ENCODE data around the gene GPC4. TPM values are rescaled to one million over a fixed set of nuclear protein-coding genes. Genes with fewer than 3 reads are reported as not detected.

GPC4 gene
- total RNA-seq, 1 donor from 2014 or later: 86.4 TPM

DNA sequence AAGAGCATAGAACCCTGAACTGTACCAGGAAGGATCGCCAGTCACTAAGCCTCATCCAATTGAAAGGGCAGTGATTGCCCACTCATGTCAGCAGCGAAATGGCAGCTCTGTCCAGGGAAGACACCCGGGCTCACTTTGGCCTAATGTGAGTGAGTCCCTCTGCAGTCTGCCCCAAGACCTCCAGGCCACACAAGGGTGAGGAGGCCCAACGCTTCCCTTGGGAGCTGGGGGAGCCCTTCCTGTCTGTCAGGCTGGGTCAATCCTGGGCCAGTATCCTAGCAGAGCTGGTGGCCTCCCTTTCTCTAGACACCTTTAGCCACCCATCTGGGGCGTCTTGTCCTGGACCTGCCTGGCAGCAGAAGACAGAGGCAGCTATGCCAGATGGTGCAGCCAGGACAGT lies 39.6 kb upstream of the GPC4 start:
- H3K27ac ChIP-seq (ENCODE audit: low read depth, low read length): no peak overlapping the region
- H3K4me1 ChIP-seq (ENCODE audit: insufficient read depth, low read length): no peaks in the 10 kb centered on the region
- no peak for FAIRE-seq

DNA sequence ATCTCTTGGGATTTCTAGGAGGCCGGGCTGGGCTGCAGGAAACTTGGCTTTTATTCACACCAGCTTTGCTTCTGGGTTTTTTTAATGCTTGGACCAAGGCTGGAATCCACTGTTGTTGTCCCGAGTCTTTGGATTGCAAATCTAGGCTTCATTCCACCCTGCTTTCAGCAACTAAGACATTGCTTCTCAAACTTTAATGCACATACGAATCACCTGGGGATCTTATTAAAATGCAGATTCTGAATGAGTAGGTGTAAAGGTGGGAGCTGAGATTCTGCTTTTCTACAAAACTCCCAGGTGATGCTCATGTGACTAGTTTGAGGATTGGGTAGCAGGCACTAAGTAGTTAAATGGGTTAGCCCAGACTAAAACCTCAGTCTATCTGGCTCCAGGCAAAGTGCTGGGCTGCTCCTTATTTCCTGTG lies 39.2 kb upstream of the GPC4 start:
- peaks cover 2% of the 10 kb centered on the region for H3K27me3 Mint-ChIP-seq (ENCODE audit: low read depth, unreplicated experiment)
- H4K20me1 ChIP-seq (ENCODE audit: insufficient read depth, low read length): no peaks in the 10 kb centered on the region
- FAIRE-seq: no peak

More for the DNA sequence above, 39.6 kb upstream of the GPC4 start:
- no peaks in the 10 kb centered on the region for H3K9me3 ChIP-seq (ENCODE audit: insufficient read depth, low read depth, low read length)
- Mint-ChIP-seq H3K36me3 (ENCODE audit: low read depth, unreplicated experiment) (no peaks in the 10 kb centered on the region), H3K27me3 (ENCODE audit: low read depth, unreplicated experiment) (peaks cover 2% of the 10 kb centered on the region), H3K27ac (ENCODE audit: unreplicated experiment) (no peak overlapping the region), H3K4me1 (ENCODE audit: low read depth, unreplicated experiment) (no peaks in the 10 kb centered on the region), H3K4me3 (ENCODE audit: unreplicated experiment) (no peak overlapping the region), H3K9me3 (ENCODE audit: unreplicated experiment) (no peaks in the 10 kb centered on the region)
- no peaks in the 10 kb centered on the region for H3K79me2 ChIP-seq (ENCODE audit: insufficient read depth, low read length)
- TF ChIP-seq, protein P1, sequence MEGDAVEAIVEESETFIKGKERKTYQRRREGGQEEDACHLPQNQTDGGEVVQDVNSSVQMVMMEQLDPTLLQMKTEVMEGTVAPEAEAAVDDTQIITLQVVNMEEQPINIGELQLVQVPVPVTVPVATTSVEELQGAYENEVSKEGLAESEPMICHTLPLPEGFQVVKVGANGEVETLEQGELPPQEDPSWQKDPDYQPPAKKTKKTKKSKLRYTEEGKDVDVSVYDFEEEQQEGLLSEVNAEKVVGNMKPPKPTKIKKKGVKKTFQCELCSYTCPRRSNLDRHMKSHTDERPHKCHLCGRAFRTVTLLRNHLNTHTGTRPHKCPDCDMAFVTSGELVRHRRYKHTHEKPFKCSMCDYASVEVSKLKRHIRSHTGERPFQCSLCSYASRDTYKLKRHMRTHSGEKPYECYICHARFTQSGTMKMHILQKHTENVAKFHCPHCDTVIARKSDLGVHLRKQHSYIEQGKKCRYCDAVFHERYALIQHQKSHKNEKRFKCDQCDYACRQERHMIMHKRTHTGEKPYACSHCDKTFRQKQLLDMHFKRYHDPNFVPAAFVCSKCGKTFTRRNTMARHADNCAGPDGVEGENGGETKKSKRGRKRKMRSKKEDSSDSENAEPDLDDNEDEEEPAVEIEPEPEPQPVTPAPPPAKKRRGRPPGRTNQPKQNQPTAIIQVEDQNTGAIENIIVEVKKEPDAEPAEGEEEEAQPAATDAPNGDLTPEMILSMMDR (IDR thresholded peaks at IDR 0.05; ENCODE audit: insufficient read depth, low read depth, low read length): no peak
- TF ChIP-seq EZH2 (IDR thresholded peaks at IDR 0.05; ENCODE audit: insufficient read depth, low read length): no peak
- H4K20me1 ChIP-seq (ENCODE audit: insufficient read depth, low read length): no peaks in the 10 kb centered on the region
- no peak for DNase-seq (ENCODE audit: low read depth)
- H3K9ac ChIP-seq (ENCODE audit: low read length): no peak overlapping the region
- H3K36me3 ChIP-seq (ENCODE audit: insufficient read depth, low read length): no peaks in the 10 kb centered on the region
- no peaks in the 10 kb centered on the region for H3K27me3 ChIP-seq (ENCODE audit: insufficient read depth, low read length)
- no peak overlapping the region for H3K4me2 ChIP-seq (ENCODE audit: low read length)
- H3K4me3 ChIP-seq (ENCODE audit: insufficient read depth, low read depth, low read length): no peak overlapping the region
- H2AFZ ChIP-seq (ENCODE audit: low read depth, low read length): no peak overlapping the region

DNA sequence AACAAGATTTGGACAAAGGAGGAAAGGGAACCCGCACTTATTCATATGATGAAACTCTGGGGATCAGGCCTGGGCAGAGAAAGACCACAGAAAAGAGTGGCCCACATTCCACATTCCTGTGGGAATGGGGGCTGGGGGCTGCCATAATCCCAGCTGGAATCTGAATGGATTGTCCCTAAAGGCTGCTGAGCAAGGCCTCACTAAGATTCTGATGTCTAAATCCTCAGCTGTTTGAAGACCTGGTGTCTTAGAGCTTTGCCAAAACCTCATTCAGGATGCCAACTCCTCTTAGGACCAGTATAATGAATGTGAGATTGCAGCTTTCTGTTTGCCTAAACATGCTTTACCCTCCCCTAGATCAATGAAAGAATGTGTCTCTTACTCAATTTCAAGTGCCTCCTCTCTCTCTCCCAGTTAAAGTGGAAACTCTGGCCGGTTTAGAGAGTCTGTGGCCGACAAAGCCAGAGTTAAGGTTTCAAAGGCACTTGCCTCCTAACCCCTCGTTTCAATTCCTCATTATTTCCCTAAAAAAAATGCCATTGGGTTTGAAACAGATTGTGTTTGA lies 33.3 kb upstream of the GPC4 start:
- no peaks in the 10 kb centered on the region for H3K9me3 ChIP-seq (ENCODE audit: insufficient read depth, low read depth, low read length)
- FAIRE-seq (peak; percentile 17), DNase-seq (ENCODE audit: low read depth) (peak; percentile 47)
- Mint-ChIP-seq H3K9me3 (ENCODE audit: unreplicated experiment) (no peaks in the 10 kb centered on the region), H3K4me3 (ENCODE audit: unreplicated experiment) (no peak overlapping the region), H3K27ac (ENCODE audit: unreplicated experiment) (peak overlapping the region; percentile 26), H3K36me3 (ENCODE audit: low read depth, unreplicated experiment) (no peaks in the 10 kb centered on the region), H3K4me1 (ENCODE audit: low read depth, unreplicated experiment) (peaks cover 6% of the 10 kb centered on the region), H3K27me3 (ENCODE audit: low read depth, unreplicated experiment) (no peaks in the 10 kb centered on the region)
- H4K20me1 ChIP-seq (ENCODE audit: insufficient read depth, low read length): no peaks in the 10 kb centered on the region
- no peaks in the 10 kb centered on the region for H3K79me2 ChIP-seq (ENCODE audit: insufficient read depth, low read length)
- no peaks in the 10 kb centered on the region for H3K4me1 ChIP-seq (ENCODE audit: insufficient read depth, low read length)
- no peaks in the 10 kb centered on the region for H3K27me3 ChIP-seq (ENCODE audit: insufficient read depth, low read length)
- no peak for TF ChIP-seq EZH2 (IDR thresholded peaks at IDR 0.05; ENCODE audit: insufficient read depth, low read length)
- TF ChIP-seq, protein P1 (IDR thresholded peaks at IDR 0.05; ENCODE audit: insufficient read depth, low read depth, low read length): no peak
- no peak overlapping the region for H2AFZ ChIP-seq (ENCODE audit: low read depth, low read length)
- no peak overlapping the region for H3K4me2 ChIP-seq (ENCODE audit: low read length)
- no peak overlapping the region for H3K9ac ChIP-seq (ENCODE audit: low read length)
- no peak overlapping the region for H3K27ac ChIP-seq (ENCODE audit: low read depth, low read length)
- H3K36me3 ChIP-seq (ENCODE audit: insufficient read depth, low read length): no peaks in the 10 kb centered on the region
- H3K4me3 ChIP-seq (ENCODE audit: insufficient read depth, low read depth, low read length): no peak overlapping the region

More for the DNA sequence above, 39.2 kb upstream of the GPC4 start:
- H3K27me3 ChIP-seq (ENCODE audit: insufficient read depth, low read length): no peaks in the 10 kb centered on the region
- H3K36me3 ChIP-seq (ENCODE audit: insufficient read depth, low read length): no peaks in the 10 kb centered on the region
- no peak for TF ChIP-seq EZH2 (IDR thresholded peaks at IDR 0.05; ENCODE audit: insufficient read depth, low read length)
- TF ChIP-seq, protein P1 (IDR thresholded peaks at IDR 0.05; ENCODE audit: insufficient read depth, low read depth, low read length): no peak
- Mint-ChIP-seq H3K4me3 (ENCODE audit: unreplicated experiment) (no peak overlapping the region), H3K36me3 (ENCODE audit: low read depth, unreplicated experiment) (no peaks in the 10 kb centered on the region), H3K27ac (ENCODE audit: unreplicated experiment) (peak overlapping the region; percentile 18), H3K9me3 (ENCODE audit: unreplicated experiment) (no peaks in the 10 kb centered on the region), H3K4me1 (ENCODE audit: low read depth, unreplicated experiment) (no peaks in the 10 kb centered on the region)
- H3K79me2 ChIP-seq (ENCODE audit: insufficient read depth, low read length): no peaks in the 10 kb centered on the region
- H2AFZ ChIP-seq (ENCODE audit: low read depth, low read length): no peak overlapping the region
- H3K4me1 ChIP-seq (ENCODE audit: insufficient read depth, low read length): no peaks in the 10 kb centered on the region
- H3K9me3 ChIP-seq (ENCODE audit: insufficient read depth, low read depth, low read length): no peaks in the 10 kb centered on the region
- H3K27ac ChIP-seq (ENCODE audit: low read depth, low read length): no peak overlapping the region
- no peak overlapping the region for H3K9ac ChIP-seq (ENCODE audit: low read length)
- no peak overlapping the region for H3K4me3 ChIP-seq (ENCODE audit: insufficient read depth, low read depth, low read length)
- H3K4me2 ChIP-seq (ENCODE audit: low read length): no peak overlapping the region
- no peak for DNase-seq (ENCODE audit: low read depth)

Data from astrocyte (in vitro differentiated cells and primary cell).